Measurements from ENCODE around the gene PTPRT. TPM values are rescaled to one million over a fixed set of nuclear protein-coding genes. Genes with fewer than 3 reads are reported as not detected.

Gene PTPRT
- total and polyA plus RNA-seq, 11 donors: 0.04 to 2.5 (median 0.25) TPM; not detected in 2

GRCh38 chr20:42862446-42862845, 327.3 kb downstream of the PTPRT start:
- Histone ChIP-seq H3K36me3 (no peaks in the 10 kb centered on the region), H3K4me3 (no peak overlapping the region), H3K27me3 (no peaks in the 10 kb centered on the region), H3K9me3 (no peaks in the 10 kb centered on the region), H3K4me1 (no peaks in the 10 kb centered on the region), H3K27ac (no peak overlapping the region)
- WGBS, 4 donors: 70 to 72% (median 71%) methylated on average over 5 of the region's 5 CpGs
- ATAC-seq (no peak), DNase-seq (no peak)
- intact Hi-C loops (cut with DNase I): no loop called here
- TF ChIP-seq CTCF (IDR thresholded peaks at IDR 0.05) (no peak), POLR2A (IDR thresholded peaks at IDR 0.05) (no peak)

GRCh38 chr20:42857446-42857845, 332.3 kb downstream of the PTPRT start:
- Histone ChIP-seq H3K9me3 (no peaks in the 10 kb centered on the region), H3K4me3 (no peak overlapping the region), H3K27me3 (no peaks in the 10 kb centered on the region), H3K4me1 (no peaks in the 10 kb centered on the region), H3K36me3 (no peaks in the 10 kb centered on the region), H3K27ac (no peak overlapping the region)
- intact Hi-C loops (cut with DNase I): no loop called here
- ATAC-seq (no peak), DNase-seq (no peak)
- TF ChIP-seq POLR2A (IDR thresholded peaks at IDR 0.05): no peak
- 44 to 58% (median 51%) methylated on average over 7 of the region's 7 CpGs for WGBS, 4 donors

GRCh38 chr20:42855896-42856295, 333.8 kb downstream of the PTPRT start:
- WGBS, 4 donors: 51 to 67% (median 66%) methylated on average over 1 of the region's 1 CpG
- DNase-seq (no peak), ATAC-seq (no peak)
- TF ChIP-seq CTCF (IDR thresholded peaks at IDR 0.05): no peak
- TF ChIP-seq POLR2A (IDR thresholded peaks at IDR 0.05): no peak
- no peak overlapping the region for H3K4me3 ChIP-seq
- H3K27ac ChIP-seq: no peak overlapping the region
- no peaks in the 10 kb centered on the region for H3K9me3 ChIP-seq
- H3K27me3 ChIP-seq: no peaks in the 10 kb centered on the region
- intact Hi-C loops (cut with DNase I): no loop called here
- H3K36me3 ChIP-seq: no peaks in the 10 kb centered on the region
- no peaks in the 10 kb centered on the region for H3K4me1 ChIP-seq

- no peaks in the 10 kb centered on the region for H3K4me1 ChIP-seq
- ATAC-seq: no peak
- H3K36me3 ChIP-seq: no peaks in the 10 kb centered on the region
- no peak overlapping the region for H3K27ac ChIP-seq
- no peaks in the 10 kb centered on the region for H3K9me3 ChIP-seq
- intact Hi-C loops (cut with DNase I): no loop called here
- no peak for DNase-seq
- TF ChIP-seq POLR2A (IDR thresholded peaks at IDR 0.05) (no peak), CTCF (IDR thresholded peaks at IDR 0.05) (no peak)
- no peak overlapping the region for H3K4me3 ChIP-seq
- no peaks in the 10 kb centered on the region for H3K27me3 ChIP-seq
Measured at GRCh38 chr20:42852691-42853090, 337.0 kb downstream of the PTPRT start.

- Histone ChIP-seq H3K27me3 (no peaks in the 10 kb centered on the region), H3K4me1 (no peaks in the 10 kb centered on the region), H3K27ac (no peak overlapping the region), H3K4me3 (no peak overlapping the region), H3K36me3 (no peaks in the 10 kb centered on the region), H3K9me3 (no peaks in the 10 kb centered on the region)
- TF ChIP-seq POLR2A (IDR thresholded peaks at IDR 0.05): no peak
- no peak for TF ChIP-seq CTCF (IDR thresholded peaks at IDR 0.05)
- 45 to 64% (median 51%) methylated on average over 8 of the region's 8 CpGs for WGBS, 4 donors
- ATAC-seq (no peak), DNase-seq (no peak)
- intact Hi-C loops (cut with DNase I): no loop called here
Measured at GRCh38 chr20:42846784-42847490, 342.8 kb downstream of the PTPRT start.
